ENCODE results near the gene UNC93B1. TPM values are rescaled to one million over a fixed set of nuclear protein-coding genes. Genes with fewer than 3 reads are reported as not detected.

Gene UNC93B1
- total and polyA plus RNA-seq, 2 of the 13 experiments (the other 11 are each of a cell fraction or from before 2014, with no cell fraction given), result 8.8 to 18.9 TPM

- TF ChIP-seq TFDP2 (CRISPR knock-in tag; IDR thresholded peaks at IDR 0.05) (0 out of 2 replicates have a peak, but pooled peaks have one; percentile 3), ZNF570 (CRISPR knock-in tag; IDR thresholded peaks at IDR 0.05; ENCODE audit: borderline replicate concordance) (no peak), SMARCE1 (IDR thresholded peaks at IDR 0.05; ENCODE audit: borderline replicate concordance) (no peak), STAG1 (CRISPR knock-in tag; IDR thresholded peaks at IDR 0.05) (no peak), MXD1 (CRISPR knock-in tag; IDR thresholded peaks at IDR 0.05) (no peak), ZNF432 (CRISPR knock-in tag; IDR thresholded peaks at IDR 0.05; ENCODE audit: borderline replicate concordance) (no peak), ZNF816 (CRISPR knock-in tag; IDR thresholded peaks at IDR 0.05; ENCODE audit: borderline replicate concordance) (peak; percentile 38; the same call in 1 of the 2 replicates), POLR2AphosphoS5 (IDR thresholded peaks at IDR 0.05; ENCODE audit: low read depth, low read length) (no peak), BCL6 (CRISPR knock-in tag; IDR thresholded peaks at IDR 0.05) (peak; percentile 37; the same call in 1 of the 2 replicates), CENPBD1 (CRISPR knock-in tag; IDR thresholded peaks at IDR 0.05; ENCODE audit: borderline replicate concordance, low read depth) (no peak), ARNT (IDR thresholded peaks at IDR 0.05) (no peak), ZNF607 (CRISPR knock-in tag; IDR thresholded peaks at IDR 0.05; ENCODE audit: borderline replicate concordance) (0 out of 2 replicates have a peak, but pooled peaks have one; percentile 26), SNAI1 (CRISPR knock-in tag; IDR thresholded peaks at IDR 0.05; ENCODE audit: borderline replicate concordance) (no peak), ZNF251 (CRISPR knock-in tag; IDR thresholded peaks at IDR 0.05) (no peak)
- TF ChIP-seq, protein P1, sequence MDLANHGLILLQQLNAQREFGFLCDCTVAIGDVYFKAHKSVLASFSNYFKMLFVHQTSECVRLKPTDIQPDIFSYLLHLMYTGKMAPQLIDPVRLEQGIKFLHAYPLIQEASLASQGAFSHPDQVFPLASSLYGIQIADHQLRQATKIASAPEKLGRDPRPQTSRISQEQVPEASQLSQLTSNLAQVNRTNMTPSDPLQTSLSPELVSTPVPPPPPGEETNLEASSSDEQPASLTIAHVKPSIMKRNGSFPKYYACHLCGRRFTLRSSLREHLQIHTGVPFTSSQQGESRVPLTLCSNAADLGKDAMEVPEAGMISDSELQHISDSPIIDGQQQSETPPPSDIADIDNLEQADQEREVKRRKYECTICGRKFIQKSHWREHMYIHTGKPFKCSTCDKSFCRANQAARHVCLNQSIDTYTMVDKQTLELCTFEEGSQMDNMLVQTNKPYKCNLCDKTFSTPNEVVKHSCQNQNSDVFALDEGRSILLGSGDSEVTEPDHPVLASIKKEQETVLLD (CRISPR knock-in tag; IDR thresholded peaks at IDR 0.05; ENCODE audit: low read depth), result no peak
- TF ChIP-seq, protein P2, sequence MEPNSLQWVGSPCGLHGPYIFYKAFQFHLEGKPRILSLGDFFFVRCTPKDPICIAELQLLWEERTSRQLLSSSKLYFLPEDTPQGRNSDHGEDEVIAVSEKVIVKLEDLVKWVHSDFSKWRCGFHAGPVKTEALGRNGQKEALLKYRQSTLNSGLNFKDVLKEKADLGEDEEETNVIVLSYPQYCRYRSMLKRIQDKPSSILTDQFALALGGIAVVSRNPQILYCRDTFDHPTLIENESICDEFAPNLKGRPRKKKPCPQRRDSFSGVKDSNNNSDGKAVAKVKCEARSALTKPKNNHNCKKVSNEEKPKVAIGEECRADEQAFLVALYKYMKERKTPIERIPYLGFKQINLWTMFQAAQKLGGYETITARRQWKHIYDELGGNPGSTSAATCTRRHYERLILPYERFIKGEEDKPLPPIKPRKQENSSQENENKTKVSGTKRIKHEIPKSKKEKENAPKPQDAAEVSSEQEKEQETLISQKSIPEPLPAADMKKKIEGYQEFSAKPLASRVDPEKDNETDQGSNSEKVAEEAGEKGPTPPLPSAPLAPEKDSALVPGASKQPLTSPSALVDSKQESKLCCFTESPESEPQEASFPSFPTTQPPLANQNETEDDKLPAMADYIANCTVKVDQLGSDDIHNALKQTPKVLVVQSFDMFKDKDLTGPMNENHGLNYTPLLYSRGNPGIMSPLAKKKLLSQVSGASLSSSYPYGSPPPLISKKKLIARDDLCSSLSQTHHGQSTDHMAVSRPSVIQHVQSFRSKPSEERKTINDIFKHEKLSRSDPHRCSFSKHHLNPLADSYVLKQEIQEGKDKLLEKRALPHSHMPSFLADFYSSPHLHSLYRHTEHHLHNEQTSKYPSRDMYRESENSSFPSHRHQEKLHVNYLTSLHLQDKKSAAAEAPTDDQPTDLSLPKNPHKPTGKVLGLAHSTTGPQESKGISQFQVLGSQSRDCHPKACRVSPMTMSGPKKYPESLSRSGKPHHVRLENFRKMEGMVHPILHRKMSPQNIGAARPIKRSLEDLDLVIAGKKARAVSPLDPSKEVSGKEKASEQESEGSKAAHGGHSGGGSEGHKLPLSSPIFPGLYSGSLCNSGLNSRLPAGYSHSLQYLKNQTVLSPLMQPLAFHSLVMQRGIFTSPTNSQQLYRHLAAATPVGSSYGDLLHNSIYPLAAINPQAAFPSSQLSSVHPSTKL (CRISPR knock-in tag; IDR thresholded peaks at IDR 0.05), result no peak
- TF ChIP-seq, protein P3, sequence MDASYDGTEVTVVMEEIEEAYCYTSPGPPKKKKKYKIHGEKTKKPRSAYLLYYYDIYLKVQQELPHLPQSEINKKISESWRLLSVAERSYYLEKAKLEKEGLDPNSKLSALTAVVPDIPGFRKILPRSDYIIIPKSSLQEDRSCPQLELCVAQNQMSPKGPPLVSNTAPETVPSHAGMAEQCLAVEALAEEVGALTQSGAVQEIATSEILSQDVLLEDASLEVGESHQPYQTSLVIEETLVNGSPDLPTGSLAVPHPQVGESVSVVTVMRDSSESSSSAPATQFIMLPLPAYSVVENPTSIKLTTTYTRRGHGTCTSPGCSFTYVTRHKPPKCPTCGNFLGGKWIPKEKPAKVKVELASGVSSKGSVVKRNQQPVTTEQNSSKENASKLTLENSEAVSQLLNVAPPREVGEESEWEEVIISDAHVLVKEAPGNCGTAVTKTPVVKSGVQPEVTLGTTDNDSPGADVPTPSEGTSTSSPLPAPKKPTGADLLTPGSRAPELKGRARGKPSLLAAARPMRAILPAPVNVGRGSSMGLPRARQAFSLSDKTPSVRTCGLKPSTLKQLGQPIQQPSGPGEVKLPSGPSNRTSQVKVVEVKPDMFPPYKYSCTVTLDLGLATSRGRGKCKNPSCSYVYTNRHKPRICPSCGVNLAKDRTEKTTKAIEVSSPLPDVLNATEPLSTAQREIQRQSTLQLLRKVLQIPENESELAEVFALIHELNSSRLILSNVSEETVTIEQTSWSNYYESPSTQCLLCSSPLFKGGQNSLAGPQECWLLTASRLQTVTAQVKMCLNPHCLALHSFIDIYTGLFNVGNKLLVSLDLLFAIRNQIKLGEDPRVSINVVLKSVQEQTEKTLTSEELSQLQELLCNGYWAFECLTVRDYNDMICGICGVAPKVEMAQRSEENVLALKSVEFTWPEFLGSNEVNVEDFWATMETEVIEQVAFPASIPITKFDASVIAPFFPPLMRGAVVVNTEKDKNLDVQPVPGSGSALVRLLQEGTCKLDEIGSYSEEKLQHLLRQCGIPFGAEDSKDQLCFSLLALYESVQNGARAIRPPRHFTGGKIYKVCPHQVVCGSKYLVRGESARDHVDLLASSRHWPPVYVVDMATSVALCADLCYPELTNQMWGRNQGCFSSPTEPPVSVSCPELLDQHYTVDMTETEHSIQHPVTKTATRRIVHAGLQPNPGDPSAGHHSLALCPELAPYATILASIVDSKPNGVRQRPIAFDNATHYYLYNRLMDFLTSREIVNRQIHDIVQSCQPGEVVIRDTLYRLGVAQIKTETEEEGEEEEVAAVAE (CRISPR knock-in tag; IDR thresholded peaks at IDR 0.05; ENCODE audit: borderline replicate concordance), result no peak
Measured at GRCh38 chr11:68037411-68038225, 33.7 kb upstream of the UNC93B1 start (continued).
